HG03469 (cell line): ENCODE data around the gene NCAN.

Source experiments
- ATAC-seq: cut with Tn5 transposase; IDR thresholded peaks from one replicate; pipeline ENCODE4 v1.9.1; 2021; ENCODE audit warnings: mild to moderate bottlenecking, moderate library complexity, moderate number of reproducible peaks; ENCODE audit not compliant: unreplicated experiment

Gene NCAN

GRCh38 chr19:19279062-19279612 is 67.4 kb downstream of the NCAN start:
- ATAC-seq: no peak

- no peak for ATAC-seq
Observed at GRCh38 chr19:19279853-19280252, 68.1 kb downstream of the NCAN start.

GRCh38 chr19:19280561-19280960 is 68.8 kb downstream of the NCAN start:
- ATAC-seq: no peak

- ATAC-seq: no peak
Observed at GRCh38 chr19:19285686-19286085, 73.9 kb downstream of the NCAN start.

GRCh38 chr19:19292607-19293006 is 80.8 kb downstream of the NCAN start:
- no peak for ATAC-seq

- no peak for ATAC-seq
Observed at GRCh38 chr19:19294914-19295313, 83.2 kb downstream of the NCAN start.

- ATAC-seq: no peak
Observed at GRCh38 chr19:19296953-19297689, 85.4 kb downstream of the NCAN start.

- no peak for ATAC-seq
Observed at GRCh38 chr19:19297759-19298158, 86.0 kb downstream of the NCAN start.

GRCh38 chr19:19300613-19301012 is 88.9 kb downstream of the NCAN start:
- no peak for ATAC-seq
